Activated T-cell treated with anti-CD3 and anti-CD28 coated beads for 4 hours (primary cell): ENCODE results near the gene INSR.
"Not testable (repeated sequence)": the region's sequence is repeated elsewhere in the genome, so short reads cannot be mapped to it uniquely, and the experiment has no call there.

Source experiments
- DNase-seq: peaks from one replicate; pipeline ENCODE4 v3.0.0-alpha.2; 2020

The INSR gene

DNA sequence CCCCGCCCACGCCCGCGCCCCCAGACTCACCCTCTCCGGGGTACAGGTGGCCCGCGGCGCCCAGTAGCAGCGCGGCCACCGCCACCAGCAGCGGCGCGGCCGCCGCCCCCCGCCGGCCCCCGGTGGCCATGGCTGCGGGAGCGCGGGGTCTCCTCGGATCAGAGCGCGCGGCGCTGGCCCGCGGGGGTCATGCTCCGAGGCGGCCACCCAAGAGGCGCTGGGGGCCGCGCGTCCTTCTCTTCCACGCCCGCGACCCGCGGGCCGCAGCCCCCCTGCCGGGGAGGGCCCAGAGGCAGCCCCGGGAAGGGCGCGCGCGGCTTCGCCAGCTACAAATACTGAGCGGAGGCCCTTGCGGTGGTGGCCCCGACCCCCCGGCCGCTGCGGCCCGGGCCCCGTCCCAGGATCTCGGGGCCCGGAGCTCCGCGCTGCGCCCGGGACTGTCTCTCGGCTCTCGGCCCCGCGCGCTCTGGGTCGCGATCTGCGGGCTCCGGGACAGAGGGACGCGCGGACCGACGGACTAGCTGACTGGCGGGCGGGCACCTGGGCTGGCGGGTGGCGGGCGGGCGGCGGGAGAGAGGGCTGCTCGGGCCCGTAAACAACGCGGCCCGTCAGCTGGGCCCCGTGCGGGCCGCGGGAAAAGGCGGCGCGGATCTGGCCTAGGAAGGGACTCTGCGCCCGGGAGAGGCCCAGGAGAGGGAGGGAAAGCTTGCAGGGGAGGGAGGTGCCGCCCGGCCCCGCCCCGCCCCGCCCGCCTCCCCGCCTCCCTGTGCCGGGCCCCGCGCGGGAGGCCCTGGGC lies at the start of gene INSR:
Gene INSR (minus strand): TSS at position 653 of the 796 bp plus-strand sequence. CDS start 523 bp downstream, at position 130.
- DNase-seq, result peak; percentile 26

DNA sequence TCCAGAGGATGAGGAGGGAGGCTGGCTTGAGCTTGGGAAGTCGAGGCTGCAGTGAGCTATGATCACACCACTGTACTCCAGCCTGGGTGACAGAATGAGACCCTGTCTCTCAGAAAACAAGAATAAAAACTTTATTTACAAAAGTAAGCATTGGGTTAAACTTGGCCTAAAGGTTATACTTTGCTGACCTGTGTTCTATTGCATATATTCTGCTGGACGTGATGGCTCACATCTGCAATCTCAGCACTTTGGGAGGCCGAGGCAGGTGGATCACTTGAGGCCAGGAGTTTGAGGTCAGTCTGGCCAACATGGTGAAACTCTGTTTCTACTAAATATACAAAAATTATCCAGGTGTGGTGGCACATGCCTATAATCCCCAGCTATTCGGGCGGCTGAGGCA lies 47.9 kb upstream of the INSR start:
- no peak for DNase-seq

DNA sequence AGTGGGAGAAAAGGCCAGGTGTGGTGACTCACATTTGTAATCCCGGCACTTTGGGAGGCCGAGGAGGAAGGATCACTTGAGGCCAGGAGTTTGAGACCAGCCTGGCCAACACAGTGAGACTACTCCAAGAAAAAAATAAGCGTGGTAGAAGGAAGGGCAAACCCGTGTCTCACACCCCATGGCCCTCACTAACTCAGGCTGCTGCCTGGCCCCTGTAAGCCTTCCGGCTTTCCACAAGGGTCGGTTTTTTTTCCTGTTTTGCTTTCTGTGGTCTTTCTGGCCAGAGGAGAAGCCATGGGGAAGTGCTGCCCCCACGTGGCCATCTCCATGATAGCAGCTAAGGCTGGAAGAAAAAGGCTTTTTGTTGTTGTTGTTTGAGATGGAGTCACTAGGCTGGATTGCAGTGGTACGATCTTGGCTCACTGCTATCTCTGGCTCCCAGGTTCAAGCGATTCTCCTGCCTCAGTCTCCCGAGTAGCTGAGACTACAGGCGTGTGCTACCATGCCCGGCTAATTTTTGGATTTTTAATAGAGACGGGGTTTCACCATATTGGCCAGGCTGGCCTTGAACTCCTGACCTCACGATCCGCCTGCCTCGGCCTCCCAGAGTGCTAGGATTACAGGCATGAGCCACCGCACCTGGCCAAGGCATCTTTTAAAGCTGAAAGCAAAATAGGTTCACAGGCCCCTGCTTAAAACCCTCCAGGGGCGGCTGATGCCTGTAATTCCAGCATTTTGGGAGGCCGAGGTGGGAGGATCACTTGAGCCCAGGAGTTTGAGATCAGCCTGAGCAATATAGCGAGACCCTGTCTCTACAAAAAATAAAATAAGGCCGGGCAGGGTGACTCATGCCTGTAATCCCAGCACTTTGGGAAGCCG lies 47.0 kb upstream of the INSR start:
- peak; percentile 86 for DNase-seq

DNA sequence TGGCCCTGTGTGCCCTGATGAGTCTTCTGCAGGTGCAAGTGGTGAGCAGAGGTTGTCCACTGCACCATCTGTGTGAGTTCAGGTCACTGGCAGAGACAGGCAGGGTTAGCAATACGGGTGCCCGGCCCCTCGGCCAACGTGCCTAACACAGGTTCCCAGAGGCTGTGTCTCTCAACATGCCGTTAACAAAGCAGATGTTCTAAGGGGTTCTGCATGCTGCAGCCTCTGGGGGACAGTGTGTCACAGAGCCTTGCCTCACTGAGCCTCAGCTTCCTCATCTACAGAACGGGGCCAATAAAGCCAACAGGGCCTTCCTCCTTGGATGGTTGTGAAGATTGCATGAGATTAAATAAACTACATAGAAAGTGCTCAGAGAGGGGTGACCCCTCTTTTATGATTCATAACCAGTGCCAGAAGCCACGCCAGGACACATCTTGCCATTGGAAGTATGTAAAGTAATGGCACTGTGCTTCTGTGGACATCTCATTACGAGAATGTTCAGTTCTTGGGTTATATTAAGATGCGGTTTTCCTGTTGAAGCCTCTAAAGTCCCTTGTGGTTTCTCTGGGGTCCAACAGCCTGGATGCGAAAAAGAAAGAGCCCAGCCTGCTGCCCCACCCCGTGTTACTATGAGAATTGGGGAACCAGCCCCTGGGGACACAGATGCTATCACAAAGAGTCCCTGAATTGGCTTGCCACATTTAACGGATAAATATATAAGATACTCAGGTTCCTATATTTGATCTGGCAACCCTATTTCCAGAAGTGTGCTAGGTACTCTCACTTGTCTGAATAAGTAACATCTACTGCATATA lies 43.4 kb upstream of the INSR start:
- DNase-seq, result no peak

DNA sequence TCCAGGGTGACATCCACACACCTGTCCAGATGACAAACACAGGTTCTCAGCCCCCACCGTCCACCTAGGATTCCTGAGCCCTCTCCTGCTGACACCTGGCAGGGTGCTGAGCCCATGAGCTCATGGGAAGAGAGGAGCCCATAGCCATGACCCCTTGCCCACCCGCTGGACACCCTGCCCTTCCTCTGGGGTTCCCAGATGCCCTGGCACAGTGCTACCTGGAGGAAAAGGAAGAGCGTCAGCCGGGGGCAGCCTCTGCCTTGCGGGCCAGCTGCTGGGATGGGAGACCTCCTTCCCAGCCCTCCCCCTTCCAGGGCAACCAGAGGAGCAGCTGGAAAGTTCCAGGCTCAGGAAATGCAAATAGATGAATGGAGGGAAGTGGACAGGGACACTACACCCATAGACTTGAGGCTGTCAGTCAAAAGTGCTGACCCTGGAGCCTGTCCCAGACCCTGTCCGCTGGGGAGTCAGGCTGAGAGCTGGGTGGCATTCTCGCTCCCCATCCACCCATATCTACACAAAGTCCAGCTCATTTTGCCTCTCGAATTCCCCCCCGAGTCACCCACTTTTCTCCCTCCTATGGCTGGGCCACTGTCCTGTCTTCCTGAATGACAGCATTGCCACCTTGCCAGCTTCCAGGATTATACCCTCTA lies 42.2 kb upstream of the INSR start:
- DNase-seq, result no peak

DNA sequence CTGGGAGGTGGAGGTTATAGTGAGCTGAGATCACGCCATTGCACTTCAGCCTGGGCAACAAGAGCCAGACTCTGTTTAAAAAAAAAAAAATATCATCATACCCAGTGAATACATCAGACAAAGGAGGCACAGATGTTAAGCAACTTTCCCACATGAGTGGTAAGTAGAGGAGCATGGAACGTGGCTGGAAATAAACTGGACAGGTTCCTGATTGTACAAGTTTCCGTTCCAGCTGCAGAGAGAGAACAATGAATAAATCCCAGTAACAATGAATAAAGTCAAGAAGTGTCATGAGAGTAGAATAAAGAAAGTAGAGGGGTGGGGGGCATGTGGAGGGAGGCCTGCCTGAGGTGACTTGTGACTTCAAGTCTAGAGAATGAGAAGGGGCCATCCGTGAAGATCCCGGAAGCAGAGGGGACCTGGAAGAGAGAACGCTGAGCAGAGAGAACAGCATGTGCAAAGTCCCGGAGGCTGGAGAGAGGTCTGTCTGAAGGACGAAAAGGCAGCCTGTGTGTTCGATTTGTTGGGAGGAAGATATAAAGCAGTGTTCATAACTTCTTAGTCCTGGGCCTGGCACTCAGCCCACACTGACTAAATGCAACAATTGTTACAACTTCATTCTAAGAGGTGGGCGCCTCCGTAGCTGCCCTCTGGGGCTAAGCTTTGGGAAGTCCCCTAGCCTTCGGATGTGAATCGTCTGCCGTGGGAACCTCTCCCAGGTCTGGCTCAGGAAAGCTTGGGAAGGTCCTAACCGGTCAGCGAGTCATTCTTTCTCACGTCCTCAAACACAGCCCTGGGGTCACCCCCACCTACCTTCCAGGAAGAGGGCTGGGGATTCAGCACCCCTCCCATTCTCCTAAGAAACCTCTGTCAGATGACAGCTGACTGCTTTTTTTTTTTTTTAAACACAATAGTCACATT lies 39.2 kb upstream of the INSR start:
- no peak for DNase-seq

DNA sequence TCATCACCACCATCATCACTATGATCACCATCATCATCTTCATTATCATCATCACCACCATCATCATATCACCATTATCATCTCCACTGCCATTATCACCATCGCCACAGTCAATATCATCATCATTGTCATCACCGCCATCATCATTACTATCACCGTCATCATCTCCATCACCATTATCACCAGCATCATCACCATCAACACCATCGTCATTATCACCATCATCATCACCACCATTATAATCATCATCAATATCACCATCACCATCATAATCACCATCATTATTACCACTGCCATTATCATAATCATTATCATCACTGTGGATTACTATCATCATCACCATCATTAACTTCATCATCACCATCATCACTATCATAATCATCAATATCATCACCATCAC lies 37.2 kb upstream of the INSR start:
- no peak for DNase-seq

DNA sequence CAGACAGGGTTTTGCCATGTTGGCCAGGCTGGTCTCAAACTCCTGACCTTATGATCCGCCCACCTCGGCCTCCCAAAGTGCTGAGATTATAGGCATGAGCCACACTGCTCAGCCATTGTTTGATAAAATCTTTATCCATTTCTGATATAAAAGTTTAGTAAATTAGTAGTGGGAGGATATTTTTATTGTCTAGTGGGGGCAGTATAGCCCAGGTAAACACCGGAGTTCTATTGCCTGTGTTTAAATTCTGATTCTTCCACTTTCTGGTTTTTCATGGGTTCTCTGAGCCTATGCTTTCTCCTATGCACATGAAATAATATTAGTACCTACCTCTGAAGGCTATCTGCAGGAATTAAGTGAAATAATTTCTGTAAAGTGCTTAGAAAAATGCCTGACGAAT lies 34.4 kb upstream of the INSR start:
- no peak for DNase-seq

DNA sequence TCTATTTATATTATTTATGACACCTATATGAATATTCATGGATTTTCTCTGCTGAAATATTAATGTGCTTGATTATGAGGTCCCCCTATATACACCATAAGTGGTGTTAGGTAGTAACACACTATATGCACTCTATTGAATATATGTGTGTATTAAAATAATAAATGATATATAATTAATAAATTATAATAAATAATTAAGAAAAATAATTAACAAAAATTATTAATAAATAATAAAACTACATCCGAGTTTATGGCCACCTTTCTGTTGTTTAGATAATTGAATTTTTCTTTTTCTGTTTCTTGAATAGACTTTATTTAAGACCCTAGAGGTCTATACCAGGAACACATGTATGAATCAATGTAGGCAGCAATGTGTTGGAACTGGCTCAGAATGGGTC lies 33.6 kb upstream of the INSR start:
- no peak for DNase-seq

DNA sequence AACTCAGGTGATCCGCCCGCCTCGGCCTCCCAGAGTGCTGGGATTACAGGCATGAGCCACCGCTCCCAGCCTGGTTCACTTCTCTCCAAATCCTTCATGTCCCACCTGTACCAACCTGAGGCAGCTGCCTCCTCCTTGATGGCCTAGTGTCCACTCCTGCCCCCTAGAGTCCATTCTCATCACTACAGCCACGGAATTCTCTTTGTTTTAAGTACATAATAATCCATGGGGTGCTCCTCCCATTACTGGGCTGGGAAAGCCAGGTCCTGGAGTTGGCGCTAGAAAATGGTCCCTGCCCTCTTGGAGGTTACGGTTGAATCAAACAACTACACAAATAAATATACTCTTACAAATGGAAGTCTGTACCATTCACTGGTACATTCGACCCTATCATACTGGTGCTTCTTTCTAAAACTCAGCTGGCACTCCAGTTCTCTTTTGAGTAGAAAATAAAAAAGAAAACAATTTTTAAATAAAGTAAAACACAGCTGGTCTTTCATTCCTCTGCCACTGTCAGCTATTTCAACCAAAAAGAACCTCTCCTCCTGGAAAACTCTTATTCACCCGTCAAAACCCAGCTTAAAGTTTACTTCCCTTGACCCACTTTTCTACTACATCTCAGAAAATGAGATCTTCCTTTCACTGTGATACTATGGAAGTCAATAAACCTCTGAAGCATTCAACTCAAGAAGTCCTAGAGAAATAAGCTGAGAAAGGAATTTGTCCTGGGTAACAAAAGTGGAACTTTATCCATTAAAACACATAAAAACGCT lies 32.1 kb upstream of the INSR start:
- no peak for DNase-seq

DNA sequence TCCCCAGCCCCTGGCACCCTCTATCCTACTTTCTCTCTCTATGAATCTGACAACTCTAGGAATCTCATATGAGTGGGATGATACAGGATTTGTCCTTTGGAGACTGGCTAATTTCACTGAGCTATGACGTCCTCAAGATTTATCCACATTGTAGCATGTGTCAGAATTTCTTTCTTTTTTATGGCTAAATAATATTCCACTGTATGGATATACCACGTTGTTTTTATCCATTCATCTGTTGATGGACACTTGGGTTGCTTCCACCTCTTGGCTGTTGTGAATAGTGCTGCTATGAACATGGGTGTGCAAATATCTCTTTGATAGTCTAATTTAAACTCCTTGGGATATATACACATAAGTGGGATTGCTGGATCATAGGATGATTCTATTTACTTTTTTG lies 24.0 kb upstream of the INSR start:
- no peak for DNase-seq

DNA sequence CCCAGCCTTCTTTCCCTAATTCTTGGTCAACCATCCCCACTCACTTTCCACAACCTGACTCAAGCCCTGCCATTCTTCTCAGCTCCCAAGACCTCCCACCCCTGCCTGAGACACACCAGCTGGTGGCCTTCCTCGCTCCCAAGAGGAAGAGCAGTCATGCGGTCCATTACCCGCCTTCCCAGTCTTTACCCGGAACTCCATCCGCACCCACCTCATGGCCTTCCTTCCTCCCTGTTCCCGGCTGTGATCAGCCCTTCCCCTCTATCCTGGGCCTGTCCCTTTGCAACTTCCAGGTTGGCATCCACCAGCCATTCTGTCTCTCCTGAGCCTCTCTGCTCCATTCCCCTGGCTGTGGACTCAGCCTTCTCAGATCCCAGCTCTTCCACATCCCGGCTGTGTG lies 18.6 kb upstream of the INSR start:
- DNase-seq, result no peak

DNA sequence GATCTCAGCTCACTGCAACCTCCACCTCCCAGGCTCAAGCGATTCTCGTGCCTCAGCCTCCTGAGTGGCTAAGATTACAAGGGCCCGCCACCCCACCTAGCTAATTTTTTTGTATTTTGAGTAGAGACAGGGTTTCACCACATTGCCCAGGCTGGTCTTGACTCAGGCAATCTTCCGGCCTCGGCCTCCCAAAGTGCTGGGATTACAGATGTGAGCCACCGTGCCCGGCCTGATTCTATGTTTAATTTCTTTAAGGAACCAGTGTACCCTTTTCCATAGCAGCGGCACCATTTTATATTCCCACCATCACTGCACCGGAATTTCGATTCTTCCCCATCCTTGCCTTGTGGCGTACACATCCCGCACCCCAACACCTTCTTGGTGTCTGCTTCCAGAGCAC lies 17.7 kb upstream of the INSR start:
- no peak for DNase-seq

DNA sequence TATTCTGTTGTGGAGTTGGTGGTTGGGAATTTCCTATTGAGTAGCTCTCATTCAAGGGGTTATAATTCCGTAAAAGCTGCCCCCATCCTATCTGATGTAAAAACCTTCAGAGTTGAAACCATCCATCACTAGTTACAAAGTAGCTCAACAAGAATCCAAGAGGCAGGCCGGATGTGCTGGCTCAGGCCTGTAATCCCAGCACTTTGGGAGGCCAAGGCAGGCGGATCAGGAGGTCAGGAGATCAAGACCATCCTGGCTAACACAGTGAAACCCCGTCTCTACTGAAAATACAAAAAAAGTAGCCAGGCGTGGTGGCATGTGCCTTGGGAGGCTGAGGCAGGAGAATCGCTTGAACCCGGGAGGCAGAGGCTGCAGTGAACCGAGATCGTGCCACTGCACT lies 14.1 kb upstream of the INSR start:
- DNase-seq, result not testable (repeated sequence)

DNA sequence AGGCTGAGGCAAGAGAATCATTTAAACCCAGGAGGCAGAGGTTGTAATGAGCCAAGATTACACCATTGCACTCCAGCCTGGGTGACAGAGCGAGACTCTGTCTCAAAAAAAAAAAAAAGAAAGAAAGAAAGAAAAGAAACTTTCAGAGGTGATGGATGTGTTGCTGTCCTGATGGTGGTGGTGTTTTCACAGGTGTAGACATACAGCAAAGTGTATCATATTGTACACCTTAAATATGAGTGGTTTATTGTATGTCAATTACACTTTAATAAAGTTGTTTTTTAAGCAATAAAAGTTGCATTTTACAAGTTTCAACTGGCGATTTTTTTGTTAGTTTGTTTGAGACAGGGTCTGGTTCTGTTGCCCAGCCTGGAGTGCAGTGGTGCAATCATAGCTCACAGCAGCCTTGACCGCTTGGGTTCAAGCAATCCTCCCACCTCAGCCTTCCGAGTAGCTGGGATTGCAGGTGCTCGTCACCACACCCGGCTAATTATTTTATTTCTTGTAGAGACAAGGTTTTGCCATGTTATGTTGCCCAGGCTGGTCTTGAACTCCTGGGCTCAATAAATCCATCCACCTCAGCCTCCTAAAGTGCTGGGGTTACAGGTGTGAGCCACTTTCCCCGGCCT lies 13.5 kb upstream of the INSR start:
- no peak for DNase-seq

DNA sequence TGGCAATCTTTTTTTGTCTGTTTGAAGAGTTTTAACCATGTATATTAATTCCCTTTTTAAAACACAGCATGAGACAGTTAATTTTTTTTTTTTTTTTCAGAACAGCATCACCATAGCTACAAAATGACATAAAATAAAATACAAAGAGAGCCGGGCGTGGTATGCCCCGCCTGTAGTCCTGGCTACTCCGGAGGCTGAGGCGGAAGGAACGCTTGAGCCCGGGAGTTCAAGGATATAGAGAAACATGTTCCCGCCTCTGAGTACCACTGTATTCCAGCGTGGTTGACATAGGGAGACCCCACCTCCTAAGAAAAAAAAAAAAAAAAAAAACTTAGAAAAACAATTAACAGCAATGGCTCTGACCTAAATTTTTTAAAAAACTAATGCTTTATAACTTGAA lies 10.0 kb upstream of the INSR start:
- no peak for DNase-seq

DNA sequence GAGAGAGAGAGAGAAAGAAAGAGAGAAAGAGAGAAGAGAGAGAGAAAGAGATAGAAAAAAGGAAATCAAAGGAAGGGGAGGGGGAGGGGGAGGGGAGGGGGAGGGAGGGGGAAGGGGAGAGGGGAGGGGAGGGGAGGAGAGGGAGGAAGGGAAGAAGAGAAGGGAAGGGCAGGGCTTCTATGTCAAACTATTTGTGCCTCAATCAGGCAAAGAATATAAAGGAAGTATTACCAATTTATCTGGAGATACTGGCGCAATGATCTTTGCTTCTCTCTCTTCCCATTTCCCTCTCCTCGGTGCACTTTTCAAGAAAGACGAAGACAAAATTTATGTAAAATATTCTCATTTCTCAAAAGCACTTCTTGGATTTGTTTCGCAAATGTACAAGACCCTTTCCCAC lies 9.3 kb upstream of the INSR start:
- DNase-seq, result no peak

DNA sequence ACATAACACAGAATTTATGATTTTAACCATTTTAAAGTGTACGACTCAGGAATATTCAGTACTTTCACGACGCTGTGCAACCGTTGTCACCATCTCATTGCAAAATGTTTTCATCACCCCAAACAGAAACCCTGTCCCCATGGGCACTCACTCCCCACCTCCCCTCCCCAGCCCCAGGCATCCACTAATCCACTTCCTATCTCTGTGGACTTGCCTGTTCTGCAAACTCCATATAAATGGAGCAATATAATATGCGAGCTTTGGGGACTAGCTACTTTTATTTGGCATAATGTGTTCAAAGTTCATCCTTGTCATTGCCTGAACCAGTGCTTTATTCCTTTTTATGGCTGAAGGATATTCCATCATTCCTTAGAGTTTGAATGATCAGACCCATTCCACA lies 7.3 kb upstream of the INSR start:
- DNase-seq, result no peak

DNA sequence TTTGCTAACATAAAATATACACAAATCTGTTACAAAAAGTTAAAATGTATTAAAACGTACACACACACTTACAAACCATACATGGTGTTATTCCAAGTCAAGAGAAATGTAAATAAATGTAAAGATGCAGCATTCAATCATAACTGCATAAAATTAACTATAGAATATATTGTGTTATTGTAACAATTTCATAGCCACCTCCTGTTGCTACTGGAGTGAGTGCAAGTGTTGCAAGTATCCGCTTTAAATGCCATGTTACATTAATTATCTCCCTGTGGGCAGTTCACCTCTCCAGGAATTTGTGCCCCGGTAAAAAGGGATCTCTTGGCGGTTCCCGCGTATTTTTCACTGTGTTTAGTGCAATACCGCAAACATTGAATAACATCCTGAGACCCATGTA lies 3.5 kb upstream of the INSR start:
- no peak for DNase-seq

DNA sequence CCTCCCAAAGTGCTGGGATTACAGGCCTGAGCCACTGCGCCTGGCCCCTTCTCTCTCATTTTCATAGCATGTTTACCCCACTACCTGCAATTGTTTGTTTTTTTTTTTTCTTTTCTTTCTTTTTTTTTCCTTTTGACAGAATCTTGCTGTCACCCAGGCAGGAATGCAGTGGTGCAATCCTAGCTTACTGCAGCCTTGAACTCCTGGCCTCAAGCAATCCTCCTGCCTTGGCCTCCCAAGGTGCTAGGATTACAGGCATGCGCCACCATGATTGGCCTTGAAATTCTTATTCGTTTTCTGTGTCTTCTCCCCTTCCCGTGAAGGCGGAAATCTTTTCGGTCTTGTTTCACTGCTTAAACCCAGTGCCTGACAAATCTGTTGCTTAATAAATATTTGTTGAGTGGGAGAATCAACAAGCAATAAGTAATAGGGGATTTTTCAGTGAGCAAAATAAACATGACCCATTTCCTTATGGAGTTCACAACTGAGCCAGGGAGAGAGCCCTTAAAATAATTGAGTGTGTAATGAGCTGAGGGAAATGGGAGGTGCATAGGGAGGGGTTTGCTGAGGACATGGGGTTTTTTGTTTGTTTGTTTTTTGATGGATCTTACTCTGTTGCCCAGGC lies 1.8 kb upstream of the INSR start:
- DNase-seq, result no peak
